Measurements from ENCODE around the gene PEMT. TPM values are rescaled to one million over a fixed set of nuclear protein-coding genes. Genes with fewer than 3 reads are reported as not detected.
"Not testable (repeated sequence)": the region's sequence is repeated elsewhere in the genome, so short reads cannot be mapped to it uniquely, and the experiment has no call there.

PEMT gene
- total RNA-seq, 4 donors from 2014 or later: 52.5 to 76.1 (median 62.6) TPM

DNA sequence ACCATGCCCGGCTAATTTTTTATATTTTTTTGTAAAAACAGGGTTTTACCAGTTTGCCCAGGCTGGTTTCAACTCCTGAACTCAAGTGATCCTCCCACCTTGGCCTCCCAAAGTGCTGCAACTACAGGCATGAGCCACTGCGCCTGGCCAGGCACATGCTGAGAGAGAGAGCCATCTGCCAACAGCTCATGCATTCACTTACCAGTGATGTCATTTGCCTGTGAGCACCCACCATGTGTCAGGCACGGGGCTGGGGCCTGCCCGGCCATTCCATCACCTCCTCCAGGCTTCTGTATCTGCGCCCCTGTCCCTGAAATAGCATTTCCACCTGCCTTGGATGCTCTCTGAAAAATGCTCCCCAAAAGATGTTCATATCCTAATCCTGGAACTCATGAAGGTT, 43.6 kb upstream of the PEMT start:
- 95% methylated on average over 5 of the region's 5 CpGs for WGBS, 2 donors
- intact Hi-C loops (cut with DNase I): loop anchor here (5.0 kb wide), 1 partner anchor 133 kb away; no protein-coding TSS in a partner anchor
- TF ChIP-seq, protein P1, sequence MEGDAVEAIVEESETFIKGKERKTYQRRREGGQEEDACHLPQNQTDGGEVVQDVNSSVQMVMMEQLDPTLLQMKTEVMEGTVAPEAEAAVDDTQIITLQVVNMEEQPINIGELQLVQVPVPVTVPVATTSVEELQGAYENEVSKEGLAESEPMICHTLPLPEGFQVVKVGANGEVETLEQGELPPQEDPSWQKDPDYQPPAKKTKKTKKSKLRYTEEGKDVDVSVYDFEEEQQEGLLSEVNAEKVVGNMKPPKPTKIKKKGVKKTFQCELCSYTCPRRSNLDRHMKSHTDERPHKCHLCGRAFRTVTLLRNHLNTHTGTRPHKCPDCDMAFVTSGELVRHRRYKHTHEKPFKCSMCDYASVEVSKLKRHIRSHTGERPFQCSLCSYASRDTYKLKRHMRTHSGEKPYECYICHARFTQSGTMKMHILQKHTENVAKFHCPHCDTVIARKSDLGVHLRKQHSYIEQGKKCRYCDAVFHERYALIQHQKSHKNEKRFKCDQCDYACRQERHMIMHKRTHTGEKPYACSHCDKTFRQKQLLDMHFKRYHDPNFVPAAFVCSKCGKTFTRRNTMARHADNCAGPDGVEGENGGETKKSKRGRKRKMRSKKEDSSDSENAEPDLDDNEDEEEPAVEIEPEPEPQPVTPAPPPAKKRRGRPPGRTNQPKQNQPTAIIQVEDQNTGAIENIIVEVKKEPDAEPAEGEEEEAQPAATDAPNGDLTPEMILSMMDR (IDR thresholded peaks at IDR 0.05): no peak
- TF ChIP-seq POLR2A (IDR thresholded peaks at IDR 0.05): no peak

DNA sequence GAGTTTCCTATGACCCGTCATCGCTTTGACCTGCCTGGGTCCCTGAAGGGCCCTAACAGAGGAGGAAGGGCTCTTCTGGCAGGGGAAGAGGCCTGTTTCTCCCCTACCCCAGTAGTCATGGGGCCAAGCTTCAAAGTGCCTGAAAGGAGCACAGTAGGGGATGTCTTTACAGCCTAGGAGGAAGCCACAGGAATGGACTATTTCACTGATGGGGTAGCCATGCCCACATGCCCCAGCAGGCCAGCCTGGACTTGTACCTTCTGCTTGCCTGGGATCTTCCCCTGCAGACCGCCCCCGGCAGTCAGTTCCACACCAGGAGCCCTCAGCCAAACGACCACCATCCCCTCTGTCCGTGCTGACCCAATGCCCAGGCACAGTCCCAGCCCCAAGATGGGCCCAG, 41.8 kb upstream of the PEMT start:
- Histone ChIP-seq H3K4me1 (no peaks in the 10 kb centered on the region), H3K36me3 (no peaks in the 10 kb centered on the region), H3K27me3 (no peaks in the 10 kb centered on the region), H3K9me3 (no peaks in the 10 kb centered on the region), H3K4me3 (replicated peaks in 1 of 3) (no peak overlapping the region), H3K27ac (no peak overlapping the region)
- TF ChIP-seq, protein P1 (IDR thresholded peaks at IDR 0.05): no peak
- TF ChIP-seq POLR2A (IDR thresholded peaks at IDR 0.05): no peak
- intact Hi-C loops (cut with DNase I): no loop called here
- no peak for DNase-seq
- 86 to 87% methylated on average over 3 to 6 of the region's 6 CpGs for WGBS, 2 donors

More for the DNA sequence above, 43.6 kb upstream of the PEMT start:
- Histone ChIP-seq H3K4me3 (replicated peaks in 1 of 3) (no peak overlapping the region), H3K9me3 (no peaks in the 10 kb centered on the region), H3K36me3 (no peaks in the 10 kb centered on the region), H3K27ac (no peak overlapping the region), H3K27me3 (no peaks in the 10 kb centered on the region), H3K4me1 (no peaks in the 10 kb centered on the region)
- DNase-seq: no peak

DNA sequence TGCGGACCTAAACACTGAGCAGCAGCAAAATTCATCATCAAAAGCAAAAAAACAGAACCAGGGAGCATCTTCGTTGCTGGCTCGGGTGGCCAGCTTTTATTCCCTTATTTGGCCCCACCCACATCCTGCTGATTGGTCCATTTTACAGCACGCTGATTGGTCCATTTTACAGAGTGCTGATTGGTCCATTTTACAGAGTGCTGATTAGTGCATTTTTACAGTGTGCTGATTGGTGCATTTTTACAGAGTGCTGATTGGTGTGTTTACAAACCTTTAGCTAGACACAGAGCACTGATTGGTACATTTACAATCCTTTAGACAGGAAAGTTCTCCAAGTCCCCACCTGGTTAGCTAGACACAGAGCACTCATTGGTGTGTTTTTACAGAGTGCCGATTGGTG, 41.2 kb upstream of the PEMT start:
- H3K27ac ChIP-seq; DNase-seq; H3K9me3 ChIP-seq; H3K4me3 ChIP-seq (replicated peaks in 1 of 3); H3K4me1 ChIP-seq; H3K27me3 ChIP-seq; H3K36me3 ChIP-seq; intact Hi-C loops (cut with DNase I): not testable (repeated sequence)
- WGBS, 2 donors: 85 to 86% methylated on average over 5 of the region's 5 CpGs

DNA sequence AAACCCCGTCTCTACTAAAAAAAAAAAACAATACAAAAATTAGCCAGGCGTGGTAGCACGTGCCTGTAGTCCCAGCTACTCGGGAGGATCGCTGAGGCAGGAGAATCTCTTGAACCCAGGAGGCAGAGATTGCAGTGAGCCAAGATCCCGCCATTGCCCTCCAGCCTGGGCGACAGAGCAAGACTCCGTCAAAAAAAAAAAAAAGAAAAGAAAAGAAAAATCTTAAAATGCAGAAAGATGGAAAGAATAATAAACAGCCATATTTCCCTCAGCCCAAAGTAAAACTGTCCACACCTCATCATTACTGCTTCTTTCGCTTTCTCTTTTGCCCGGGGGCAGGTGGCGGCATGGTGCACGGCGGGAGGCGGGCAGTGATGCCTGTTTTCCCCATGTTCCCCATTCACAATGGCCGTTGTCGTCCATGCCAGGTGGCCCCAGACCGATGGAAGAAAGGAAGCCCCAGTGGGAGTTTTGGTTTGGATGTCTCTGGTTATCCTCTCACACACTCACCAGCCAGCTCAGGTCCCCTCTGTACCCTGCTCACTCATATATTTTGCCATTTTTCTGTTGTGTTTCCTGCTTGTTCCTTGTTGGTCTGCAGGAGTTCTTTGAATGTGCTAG, 37.0 kb upstream of the PEMT start:
- no peaks in the 10 kb centered on the region for H3K9me3 ChIP-seq
- H3K4me3 ChIP-seq (replicated peaks in 1 of 3): no peak overlapping the region
- no peaks in the 10 kb centered on the region for H3K27me3 ChIP-seq
- intact Hi-C loops (cut with DNase I): no loop called here
- no peaks in the 10 kb centered on the region for H3K4me1 ChIP-seq
- TF ChIP-seq, protein P1 (IDR thresholded peaks at IDR 0.05): no peak
- TF ChIP-seq POLR2A (IDR thresholded peaks at IDR 0.05): no peak
- DNase-seq: no peak
- no peak overlapping the region for H3K27ac ChIP-seq
- no peaks in the 10 kb centered on the region for H3K36me3 ChIP-seq
- WGBS, 2 donors: 50 to 53% methylated on average over 17 of the region's 17 CpGs

DNA sequence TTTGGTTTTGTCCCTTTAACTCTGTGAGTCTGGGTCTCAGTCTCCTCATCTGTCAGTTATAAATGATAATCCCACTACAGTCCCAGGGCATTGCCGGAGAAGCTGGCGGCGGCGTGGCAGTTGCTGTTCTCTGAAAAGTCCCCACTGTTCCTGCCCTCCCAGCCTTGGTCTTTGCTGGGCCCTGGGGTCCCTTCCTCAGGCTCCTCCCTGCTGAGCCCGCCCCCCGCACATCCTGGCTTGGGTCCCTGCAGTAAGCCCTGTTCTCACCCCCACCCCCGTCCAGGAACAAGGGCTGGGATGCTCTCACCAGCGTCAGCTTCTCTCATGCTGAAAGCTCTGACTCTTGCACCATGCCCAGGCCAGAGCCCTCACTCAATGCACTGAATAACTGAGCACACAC, 35.3 kb upstream of the PEMT start:
- no peak overlapping the region for H3K27ac ChIP-seq
- intact Hi-C loops (cut with DNase I): no loop called here
- no peaks in the 10 kb centered on the region for H3K9me3 ChIP-seq
- 88% methylated on average over 5 of the region's 8 CpGs for WGBS, 2 donors
- H3K27me3 ChIP-seq: no peaks in the 10 kb centered on the region
- H3K4me1 ChIP-seq: no peaks in the 10 kb centered on the region
- TF ChIP-seq POLR2A (IDR thresholded peaks at IDR 0.05): no peak
- TF ChIP-seq, protein P1 (IDR thresholded peaks at IDR 0.05): no peak
- no peak overlapping the region for H3K4me3 ChIP-seq (replicated peaks in 1 of 3)
- DNase-seq: no peak
- H3K36me3 ChIP-seq: no peaks in the 10 kb centered on the region
